ENCODE data around the gene GNAI1.

GNAI1 gene

DNA sequence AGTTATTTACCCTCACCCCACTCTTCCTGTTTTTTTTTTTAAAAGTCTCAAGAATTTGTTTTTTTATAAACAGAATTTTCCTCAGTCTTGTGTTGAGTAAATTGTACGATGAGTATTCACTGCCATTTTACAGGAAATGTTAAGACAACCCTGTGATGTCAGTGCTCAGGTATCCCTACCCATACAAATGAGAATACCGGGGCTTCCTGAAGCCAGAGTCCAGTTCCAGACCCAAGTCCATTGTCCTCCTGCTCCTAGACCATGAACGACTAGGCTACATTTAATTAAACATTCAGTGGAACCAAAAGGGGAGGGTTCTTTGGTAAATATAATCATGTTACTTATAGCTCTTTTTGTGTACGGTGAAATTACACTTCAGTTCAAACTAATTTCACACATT, 79.2 kb downstream of the GNAI1 start:
- DNase-seq (ENCODE audit: low spot score): no peak

GRCh38 chr7:80215734-80216133, 81.1 kb downstream of the GNAI1 start:
- DNase-seq (ENCODE audit: low spot score): no peak

GRCh38 chr7:80216996-80217842, 82.6 kb downstream of the GNAI1 start:
- DNase-seq (ENCODE audit: low spot score): no peak

DNA sequence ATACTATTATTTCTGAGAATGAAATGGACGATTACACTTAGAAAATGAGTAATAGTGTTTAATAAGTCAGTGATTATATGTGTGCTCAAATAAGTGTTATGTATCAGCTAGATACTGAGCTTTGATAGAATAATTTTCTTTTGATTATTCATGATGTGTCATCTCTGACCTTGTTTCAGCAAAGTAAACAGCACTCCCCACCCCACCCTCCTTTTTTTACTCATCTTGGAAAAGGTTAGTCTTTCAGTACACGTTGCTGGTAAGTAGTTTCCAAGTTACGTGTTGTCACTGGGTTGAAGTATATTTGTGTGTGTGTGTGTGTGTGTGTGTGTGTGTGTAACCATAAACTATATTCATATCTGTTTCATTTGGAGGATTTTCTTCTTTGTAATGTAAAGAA, 84.1 kb downstream of the GNAI1 start:
- DNase-seq (ENCODE audit: low spot score): no peak

DNA sequence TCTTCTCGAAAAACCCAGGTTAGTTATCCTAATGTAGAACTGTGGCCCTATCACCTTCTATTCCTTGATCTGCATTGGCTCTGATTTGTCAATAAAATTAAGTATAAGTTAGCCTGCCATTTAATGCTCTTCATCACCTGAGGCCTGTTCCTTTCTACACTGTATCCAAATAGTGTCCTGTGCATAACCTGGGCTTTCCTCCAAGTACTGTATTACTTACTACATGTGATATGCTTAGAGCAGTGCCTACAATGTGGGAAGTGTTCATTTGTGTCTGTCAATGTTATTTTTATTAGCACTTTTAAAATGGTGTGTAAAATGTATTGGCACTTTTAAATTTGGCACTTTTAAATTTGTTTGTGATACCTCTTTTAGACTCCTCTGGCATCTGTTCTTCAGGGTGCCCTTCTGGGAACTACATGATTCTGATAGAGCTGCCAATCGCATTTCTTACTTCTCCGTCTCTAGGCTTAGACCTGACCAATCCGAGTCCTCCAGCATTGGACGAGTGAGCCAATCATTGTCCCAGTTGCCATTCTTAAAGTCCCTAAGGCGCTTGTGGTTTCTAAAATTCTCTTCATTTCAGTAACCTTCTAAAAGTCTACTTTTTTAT, 85.5 kb downstream of the GNAI1 start:
- no peak for DNase-seq (ENCODE audit: low spot score)

GRCh38 chr7:80224415-80224814, 89.8 kb downstream of the GNAI1 start:
- DNase-seq (ENCODE audit: low spot score): no peak

DNA sequence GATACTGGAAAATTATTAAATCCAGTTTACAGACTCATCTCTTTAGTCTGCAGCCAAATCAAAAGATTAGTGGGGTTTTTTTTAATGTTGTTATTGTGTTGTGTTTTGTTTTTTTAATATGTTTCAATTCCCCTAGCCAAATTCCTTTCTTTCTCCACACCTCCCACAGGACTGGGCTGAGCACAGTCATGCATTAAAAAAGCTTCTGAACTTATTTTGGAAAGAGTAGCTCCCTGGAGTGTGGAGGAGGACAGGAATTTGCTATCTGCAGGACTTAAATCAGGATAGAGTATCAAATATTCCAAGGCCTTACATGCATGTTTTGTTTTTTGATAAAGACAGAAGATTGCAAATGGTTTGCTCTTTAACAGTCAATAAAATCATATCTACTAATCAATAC, 90.7 kb downstream of the GNAI1 start:
- no peak for DNase-seq (ENCODE audit: low spot score)

DNA sequence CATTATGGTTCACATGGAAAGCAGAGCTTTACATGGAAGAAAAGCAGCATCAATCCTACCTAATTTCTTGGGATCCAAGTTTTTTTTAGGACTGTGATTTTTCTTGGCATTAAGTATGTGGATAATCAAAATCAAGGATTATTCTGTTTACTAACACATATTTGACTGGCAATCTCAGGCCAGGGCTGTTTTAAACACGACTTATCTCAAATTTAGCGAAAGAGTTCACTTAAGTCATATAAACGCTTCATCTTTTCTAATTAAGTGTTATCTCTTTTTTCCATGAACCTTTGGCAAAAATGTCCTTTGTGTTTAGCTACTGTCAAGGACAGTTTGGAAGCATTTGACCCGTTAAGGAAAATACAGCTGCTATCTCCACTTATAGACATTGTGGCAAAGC, 92.0 kb downstream of the GNAI1 start:
- DNase-seq (ENCODE audit: low spot score): no peak

- DNase-seq (ENCODE audit: low spot score): no peak
Measured at GRCh38 chr7:80230327-80230726, 95.7 kb downstream of the GNAI1 start.

DNA sequence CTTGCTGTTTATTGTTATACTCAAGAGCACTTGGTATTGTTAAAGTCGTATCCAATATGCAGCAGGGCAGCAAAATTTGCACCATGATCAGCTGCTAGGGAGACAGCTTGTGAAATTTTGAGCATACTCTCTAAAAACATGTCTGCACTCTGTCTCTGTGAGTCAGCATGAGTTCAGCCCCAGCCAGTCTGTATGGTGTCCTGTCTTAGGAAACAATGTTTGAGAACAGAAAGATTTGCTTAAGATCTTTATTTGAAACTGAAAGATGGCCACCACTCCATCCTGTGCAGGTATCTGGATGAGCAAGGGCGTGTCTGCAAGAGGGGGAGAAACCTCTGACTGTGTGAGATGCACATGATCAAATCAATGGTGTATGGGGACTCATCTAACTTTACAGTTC, 97.1 kb downstream of the GNAI1 start:
- no peak for DNase-seq (ENCODE audit: low spot score)

GRCh38 chr7:80232979-80233724, 98.5 kb downstream of the GNAI1 start:
- DNase-seq (ENCODE audit: low spot score): no peak

DNA sequence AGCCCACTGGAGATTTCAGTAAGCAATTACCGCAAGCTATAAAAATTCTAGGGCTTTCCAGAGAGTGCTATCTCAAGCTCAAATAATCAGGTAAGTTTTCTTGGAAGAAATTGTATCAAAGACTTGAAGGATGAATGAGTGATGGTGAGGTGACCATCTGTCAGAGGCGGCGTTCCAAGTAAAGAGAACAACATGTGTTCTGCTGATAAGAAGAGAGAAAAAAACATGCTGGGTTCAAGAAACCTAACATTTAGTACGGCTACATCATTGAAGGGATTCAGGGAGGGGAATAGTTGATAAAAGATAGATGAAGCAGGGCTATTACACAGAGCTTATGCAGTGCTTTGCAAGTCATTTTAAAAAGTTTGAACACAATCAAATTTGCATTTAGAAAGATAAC, 100.7 kb downstream of the GNAI1 start:
- no peak for DNase-seq (ENCODE audit: low spot score)

GRCh38 chr7:80236681-80237080, 102.0 kb downstream of the GNAI1 start:
- no peak for DNase-seq (ENCODE audit: low spot score)

- DNase-seq (ENCODE audit: low spot score): no peak
Measured at GRCh38 chr7:80240265-80241025, 105.8 kb downstream of the GNAI1 start.

DNA sequence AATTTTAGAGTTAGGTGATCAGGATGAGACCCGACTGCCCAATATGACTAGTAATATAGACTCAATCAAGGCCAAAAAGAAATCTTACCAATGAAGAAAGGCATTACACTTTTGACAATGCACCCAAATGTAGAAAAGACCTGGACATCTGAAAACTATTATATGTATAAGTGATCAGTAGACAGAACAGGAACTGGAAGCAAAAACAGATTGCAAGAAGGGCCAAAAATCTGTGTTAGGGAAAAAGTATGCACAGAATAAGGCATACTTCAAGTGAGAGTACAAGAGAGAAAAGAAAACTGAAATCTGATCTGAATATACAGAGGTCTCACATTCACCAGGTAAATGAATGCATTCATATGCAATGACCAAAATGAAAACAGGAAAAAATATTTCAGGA, 107.0 kb downstream of the GNAI1 start:
- no peak for DNase-seq (ENCODE audit: low spot score)

GRCh38 chr7:80243425-80243824, 108.8 kb downstream of the GNAI1 start:
- DNase-seq (ENCODE audit: low spot score): no peak

GRCh38 chr7:80244206-80244916, 109.7 kb downstream of the GNAI1 start:
- DNase-seq (ENCODE audit: low spot score): no peak

DNA sequence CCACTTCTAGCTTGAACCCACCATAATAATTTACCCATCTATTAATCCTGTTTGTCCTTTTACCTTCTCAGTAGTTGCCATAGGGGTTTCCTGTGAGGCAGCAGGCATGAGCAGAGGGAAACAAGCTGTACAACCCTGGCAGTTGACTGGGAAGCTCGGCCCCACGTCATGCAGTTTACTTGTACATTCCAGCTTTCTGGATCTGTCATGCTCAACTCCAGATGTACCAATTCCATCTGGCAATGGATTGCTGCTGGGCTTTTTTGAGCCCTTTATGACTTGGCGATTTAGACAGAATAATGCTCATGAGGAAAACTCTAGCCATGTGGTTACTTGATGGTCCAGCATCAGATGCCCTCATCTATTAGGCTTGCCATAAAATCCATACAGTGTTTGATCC, 112.5 kb downstream of the GNAI1 start:
- no peak for DNase-seq (ENCODE audit: low spot score)

GRCh38 chr7:80247891-80248290, 113.3 kb downstream of the GNAI1 start:
- DNase-seq (ENCODE audit: low spot score): no peak

GRCh38 chr7:80249184-80249583, 114.6 kb downstream of the GNAI1 start:
- DNase-seq (ENCODE audit: low spot score): no peak

DNA sequence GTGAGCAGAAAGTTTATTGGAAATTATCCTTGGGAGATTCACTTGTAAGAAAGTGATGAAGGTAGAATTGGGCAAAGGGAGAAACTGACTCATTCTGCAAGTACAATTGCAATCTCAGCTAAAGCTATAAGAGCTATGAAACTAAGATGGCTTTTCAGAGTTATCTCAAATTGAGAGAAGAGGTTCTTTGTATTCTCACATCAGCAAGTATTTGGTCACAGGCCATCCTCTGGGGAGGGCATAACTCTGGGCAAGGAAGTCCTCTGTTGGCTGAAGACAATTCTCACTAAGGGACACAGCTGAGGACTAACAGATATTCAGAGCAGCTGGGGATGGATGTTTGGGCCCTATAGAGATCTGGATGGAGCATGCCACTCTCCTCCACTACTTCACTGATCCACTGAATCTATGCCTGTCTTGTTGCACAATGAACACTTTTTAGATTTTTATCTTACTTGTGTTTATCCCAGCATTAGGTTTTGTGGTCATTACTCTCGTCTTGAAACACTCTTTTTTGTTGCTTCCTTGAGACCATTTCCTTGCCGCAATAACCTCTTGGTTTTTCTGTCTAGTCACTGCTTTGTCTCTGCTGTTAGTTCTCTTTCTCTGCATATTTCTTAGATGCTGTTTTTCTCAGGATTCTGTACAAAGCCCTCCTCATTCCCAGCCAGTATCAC, 115.1 kb downstream of the GNAI1 start:
- DNase-seq (ENCODE audit: low spot score): no peak
